Lung microvascular endothelial cell (primary cell): Measurements from ENCODE around the gene ISCA1. TPM values are rescaled to one million over a fixed set of nuclear protein-coding genes. Genes with fewer than 3 reads are reported as not detected.

Experiments used
- DNase-seq, 2 donors: peaks; one replicate each; pipeline versions ENCODE4 v3.0.0 to v3.0.0-alpha.2; 2010; ENCODE audit warnings: low read depth in 2 of 2
- total RNA-seq: library from RNA; depleted of rRNA; stranded (reverse); fragments of >200 nt; gene quantifications from 2 replicates; pipeline ENCODE4 v1.2.1, GENCODE V29; 2014

The ISCA1 gene
- total RNA-seq, 1 donor from 2014 or later, result 28.8 TPM

DNA sequence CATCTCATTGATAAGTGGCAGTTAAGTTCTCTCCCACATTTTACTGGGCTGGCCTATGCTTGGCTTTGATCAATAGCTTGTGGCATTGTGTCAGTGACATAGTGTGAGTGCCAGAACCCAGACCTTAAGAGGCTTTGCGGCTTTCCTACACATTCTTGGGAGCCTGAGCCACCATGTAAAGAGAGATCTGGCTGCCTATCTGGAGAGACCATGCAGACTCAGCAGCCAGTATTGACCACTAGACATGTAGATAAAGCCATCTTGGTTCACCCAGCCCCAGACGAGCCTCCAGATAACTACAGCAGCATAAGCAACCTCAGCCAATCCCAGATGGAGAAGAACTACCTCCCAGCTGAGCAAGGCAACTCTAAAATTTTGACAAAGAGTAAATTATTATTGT, 51.5 kb downstream of the ISCA1 start:
- DNase-seq, result no peak

DNA sequence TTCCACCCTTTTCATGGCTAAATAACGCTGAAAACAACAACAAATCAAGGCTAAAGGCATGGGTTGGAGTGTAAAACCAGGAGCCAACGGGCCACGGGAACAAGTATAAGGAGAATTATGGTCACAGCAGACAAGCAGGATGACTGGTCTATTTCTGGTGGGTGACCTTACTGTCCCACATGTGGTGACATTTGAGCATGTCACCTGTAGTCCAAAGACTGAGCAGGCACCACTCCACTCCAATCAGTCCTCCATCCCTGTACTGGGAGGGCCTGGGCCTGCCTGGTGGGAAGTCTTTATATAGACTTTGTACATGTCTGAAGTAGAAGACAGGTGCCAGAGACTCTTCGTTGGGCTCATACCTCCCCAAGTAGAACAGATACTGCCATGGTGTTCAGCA, 59.7 kb downstream of the ISCA1 start:
- DNase-seq, result no peak

DNA sequence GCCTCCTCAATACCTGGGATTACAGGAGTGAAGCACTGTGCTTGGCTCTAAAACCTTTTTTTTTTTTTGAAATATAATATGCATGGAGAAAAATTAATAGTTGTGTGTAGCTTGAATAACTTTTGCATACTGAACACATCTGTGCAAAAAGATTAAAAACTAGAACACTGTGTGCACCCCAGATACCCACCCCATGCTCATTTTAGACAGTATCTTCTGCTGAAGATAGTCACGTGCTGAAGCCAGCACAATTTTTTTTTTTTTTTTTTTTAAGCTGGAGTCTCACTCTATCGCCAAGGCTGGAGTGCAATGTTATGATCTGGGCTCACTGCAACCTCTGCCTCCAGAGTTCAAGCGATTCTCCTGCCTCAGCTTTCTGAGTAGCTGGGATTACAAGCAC, 62.7 kb downstream of the ISCA1 start:
- DNase-seq, result no peak

DNA sequence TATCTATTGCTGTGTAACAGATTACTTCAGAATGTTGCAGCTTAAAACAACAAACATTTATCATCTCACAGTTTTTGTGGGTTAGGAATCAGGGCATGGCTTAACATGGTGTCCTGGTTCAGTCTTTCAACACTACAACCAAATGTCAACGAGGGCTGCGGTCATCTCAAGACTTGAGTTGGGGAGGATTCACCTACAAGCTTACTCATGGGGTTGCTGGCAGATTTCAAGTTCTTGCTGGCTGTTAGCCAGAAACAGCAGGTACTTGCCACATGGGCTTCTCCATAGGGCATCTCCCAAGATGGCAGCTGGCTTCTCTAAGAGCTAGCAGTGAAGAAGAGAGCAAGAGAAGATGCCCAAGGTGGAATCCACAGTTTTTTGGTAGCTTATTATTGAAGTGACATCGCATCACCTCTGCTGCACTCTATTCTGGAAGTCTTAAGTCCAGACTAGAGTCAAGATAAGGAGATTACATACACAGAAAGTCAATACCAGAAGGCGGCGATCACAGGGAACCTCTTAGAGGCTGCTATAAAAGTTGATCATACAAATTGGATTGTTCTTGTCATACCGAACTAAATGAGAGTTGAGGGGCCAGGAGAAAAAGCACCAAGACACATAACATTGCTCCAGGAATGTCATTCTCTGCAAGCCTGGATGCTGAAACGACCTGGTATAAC, 65.1 kb downstream of the ISCA1 start:
- no peak for DNase-seq

Other genes starting within 250 kb of the ISCA1 start
- 15.9 and 29.9 TPM in 2 replicates for gene GOLM1, start 183.0 kb downstream of the ISCA1 start, total RNA-seq
- under 0.01 TPM in 1 of 2 replicates, not detected in the other for gene C9orf153, start 22.9 kb downstream of the ISCA1 start, total RNA-seq
- 14.6 and 22.4 TPM in 2 replicates for gene TUT7, start 71.9 kb upstream of the ISCA1 start, total RNA-seq